Tibial nerve (tissue), 4 donors: Measurements from ENCODE around the gene BUD13. TPM values are rescaled to one million over a fixed set of nuclear protein-coding genes. Genes with fewer than 3 reads are reported as not detected.

Experiments
- DNase-seq, 2 donors: peaks; one replicate each; pipeline ENCODE4 v3.0.0-alpha.2; 2019; ENCODE audit warnings: low spot score in 2 of 2
- H3K27ac ChIP-seq, 4 donors: fragments of 200-600 bp; sonication (generic) in 3 of 4; one replicate each; pipeline ENCODE4 v1.5.1; 2017 to 2019; ENCODE audit warnings: mild to moderate bottlenecking in 1 of 4
- H3K27me3 ChIP-seq, 2 donors: fragments of 200-600 bp; sonication (generic) in 1 of 2; one replicate each; pipeline versions ENCODE4 v1.5.1 to v1.6.0; 2017 to 2019
- H3K36me3 ChIP-seq, 3 donors: fragments of 200-600 bp; sonication (generic); one replicate each; pipeline ENCODE4 v1.5.1; 2018 to 2019
- H3K4me1 ChIP-seq, 4 donors: fragments of 200-600 bp; sonication (generic) in 3 of 4; one replicate each; pipeline ENCODE4 v1.5.1; 2017 to 2019
- H3K4me3 ChIP-seq, 4 donors: fragments of 200-600 bp; sonication (generic) in 3 of 4; one replicate each; pipeline ENCODE4 v1.5.1; 2017 to 2019; ENCODE audit warnings: mild to moderate bottlenecking in 1 of 4, moderate library complexity in 1 of 4
- H3K9me3 ChIP-seq, 4 donors: fragments of 200-600 bp; sonication (generic) in 3 of 4; one replicate each; pipeline ENCODE4 v1.5.1; 2017 to 2019
- EP300 ChIP-seq, 2 donors: sonication (generic); formaldehyde crosslinking; IDR thresholded peaks; one replicate each; pipeline ENCODE4 v1.6.1; 2017; ENCODE audit warnings: antibody characterized with exemption in 2 of 2, mild to moderate bottlenecking in 1 of 2
- POLR2A ChIP-seq, 2 donors: fragments of 450-650 bp; IDR thresholded peaks; one replicate each; pipeline ENCODE4 v1.6.1; 2017; ENCODE audit warnings: antibody characterized with exemption in 2 of 2, mild to moderate bottlenecking in 2 of 2, moderate library complexity in 2 of 2
- WGBS, 2 donors: methylation state at CpG; one replicate each; pipeline ENCODE4 v1.1.5; 2018; 5-methylcytosine and 5-hydroxymethylcytosine counted together
- total RNA-seq, 4 donors: library from RNA; depleted of rRNA; stranded (reverse); fragments of >200 nt; gene quantifications; one replicate each; pipeline ENCODE4 v1.1.0, GENCODE V29; 2016
- TF ChIP-seq, protein P1 (sequence below), 5 experiments: fragments of 200-600 bp in 3 of 5; fragments of 450-650 bp in 2 of 5; sonication (generic) in 3 of 5; IDR thresholded peaks; one replicate each; pipeline ENCODE4 v1.5.1; 2016 to 2019; ENCODE audit warnings: antibody characterized with exemption in 5 of 5, mild to moderate bottlenecking in 3 of 5, moderate library complexity in 2 of 5

Gene BUD13
- total RNA-seq, 4 donors from 2014 or later: 13.1 to 28.2 (median 20.3) TPM

DNA sequence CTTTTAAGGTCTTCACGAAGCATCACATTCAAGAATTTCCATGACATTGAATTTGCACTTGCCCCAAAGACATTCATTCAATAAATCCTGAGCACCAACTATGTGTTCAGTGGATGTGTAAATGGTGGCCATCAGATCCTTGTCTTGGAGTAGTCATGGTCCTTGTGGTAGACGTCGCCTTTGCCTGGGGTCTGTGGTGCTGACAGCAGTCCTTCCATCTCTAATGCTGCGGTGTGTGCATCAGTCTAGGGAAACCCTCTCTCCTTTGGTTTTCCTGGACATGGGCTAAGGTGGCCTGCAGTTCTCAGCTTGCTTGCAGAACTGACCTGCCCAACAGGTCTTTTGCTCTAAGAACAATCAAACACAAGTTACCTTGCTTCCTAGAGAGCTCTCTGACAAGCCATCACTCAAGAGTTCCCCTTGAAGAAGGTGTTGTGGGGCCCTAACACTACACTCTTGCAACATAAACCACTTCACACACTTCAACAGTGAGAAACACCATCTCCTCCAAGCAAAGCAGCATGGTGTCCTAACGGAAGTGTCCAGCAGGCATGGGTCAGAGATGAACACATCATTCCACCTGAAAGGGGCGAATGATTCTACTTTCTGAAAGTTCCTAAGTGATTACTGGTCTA, 72.1 kb downstream of the BUD13 start:
- DNase-seq: no peak
- H3K27ac ChIP-seq: no peak overlapping the region
- peaks cover 0 to 9% of the 10 kb centered on the region in 2 donors for H3K27me3 ChIP-seq
- WGBS, 2 donors: 94 to 95% methylated on average over 6 of the region's 6 CpGs
- H3K4me1 ChIP-seq: no peaks in the 10 kb centered on the region
- no peaks in the 10 kb centered on the region for H3K36me3 ChIP-seq
- TF ChIP-seq, protein P1, sequence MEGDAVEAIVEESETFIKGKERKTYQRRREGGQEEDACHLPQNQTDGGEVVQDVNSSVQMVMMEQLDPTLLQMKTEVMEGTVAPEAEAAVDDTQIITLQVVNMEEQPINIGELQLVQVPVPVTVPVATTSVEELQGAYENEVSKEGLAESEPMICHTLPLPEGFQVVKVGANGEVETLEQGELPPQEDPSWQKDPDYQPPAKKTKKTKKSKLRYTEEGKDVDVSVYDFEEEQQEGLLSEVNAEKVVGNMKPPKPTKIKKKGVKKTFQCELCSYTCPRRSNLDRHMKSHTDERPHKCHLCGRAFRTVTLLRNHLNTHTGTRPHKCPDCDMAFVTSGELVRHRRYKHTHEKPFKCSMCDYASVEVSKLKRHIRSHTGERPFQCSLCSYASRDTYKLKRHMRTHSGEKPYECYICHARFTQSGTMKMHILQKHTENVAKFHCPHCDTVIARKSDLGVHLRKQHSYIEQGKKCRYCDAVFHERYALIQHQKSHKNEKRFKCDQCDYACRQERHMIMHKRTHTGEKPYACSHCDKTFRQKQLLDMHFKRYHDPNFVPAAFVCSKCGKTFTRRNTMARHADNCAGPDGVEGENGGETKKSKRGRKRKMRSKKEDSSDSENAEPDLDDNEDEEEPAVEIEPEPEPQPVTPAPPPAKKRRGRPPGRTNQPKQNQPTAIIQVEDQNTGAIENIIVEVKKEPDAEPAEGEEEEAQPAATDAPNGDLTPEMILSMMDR (IDR thresholded peaks at IDR 0.05): no peak
- TF ChIP-seq EP300 (IDR thresholded peaks at IDR 0.05) (no peak), POLR2A (IDR thresholded peaks at IDR 0.05) (no peak)
- H3K9me3 ChIP-seq: no peaks in the 10 kb centered on the region
- no peak overlapping the region for H3K4me3 ChIP-seq

Other genes starting within 250 kb of the BUD13 start
- 10 to 100 TPM; 11.4 to 28.5 (median 23.8) TPM for gene ZPR1, start 15.0 kb upstream of the BUD13 start, total RNA-seq
- not detected for gene APOA5, start 18.9 kb upstream of the BUD13 start, total RNA-seq
- not detected for gene APOA4, start 50.3 kb upstream of the BUD13 start, total RNA-seq
- not detected for gene APOC3, start 56.9 kb upstream of the BUD13 start, total RNA-seq
- 1 to 10 TPM; 4.1 to 8.4 (median 6.5) TPM for gene APOA1, start 64.6 kb upstream of the BUD13 start, total RNA-seq